HepG2 (cell line): Measurements from ENCODE around the gene ATP11A. TPM values are rescaled to one million over a fixed set of nuclear protein-coding genes. Genes with fewer than 3 reads are reported as not detected.
A peak's percentile ranks its signal among the peaks of the same experiment; 100 is the strongest.
"Not testable (repeated sequence)": the region's sequence is repeated elsewhere in the genome, so short reads cannot be mapped to it uniquely, and the experiment has no call there.

ENCODE experiments used
- ATAC-seq: fragments of 200-7000 bp; cut with Tn5 transposase; 3 replicates; pipeline ENCODE4 v1.9.1; 2020; ENCODE audit warnings: mild to moderate bottlenecking, moderate library complexity
- BruUV-seq: library from RNA; stranded (reverse); fragments of 400-500 nt; replicated peaks from 2 replicates; lab custom pipeline; 2021; lab: Mats Ljungman, UMichigan
- CTCF ChIA-PET: fragments of 300-600 bp; formaldehyde crosslinking; extraction: SDS; loops from one replicate; lab custom pipeline; 2021; ENCODE audit warnings: low total read pairs, inconsistent platforms, low intra/inter-chr PET ratio; lab: Yijun Ruan, JAX
- POLR2A ChIA-PET: fragments of 350-600 bp; sonication (Branson Sonifier 250); formaldehyde crosslinking; loops from one replicate; lab custom pipeline; 2020; ENCODE audit warnings: antibody characterized with exemption, inconsistent platforms; lab: Yijun Ruan, JAX
- DNase-seq: peaks from one replicate; pipeline ENCODE4 v3.0.0-alpha.2; 2015; ENCODE audit warnings: low spot score
- FAIRE-seq: peaks from 3 replicates; lab custom pipeline; 2011; peaks lifted over from hg19 to GRCh38; lab: Jason Lieb, UNC
- H2AFZ ChIP-seq: one replicate; pipeline ENCODE4 v1.6.1; 2011; ENCODE audit warnings: low read length, inconsistent platforms
- H3K27ac ChIP-seq: fragments of 300-600 bp; 3 replicates; pipeline ENCODE4 v1.8.0; 2011; ENCODE audit warnings: mixed run types, mild to moderate bottlenecking, mixed read lengths, low read length, inconsistent platforms; ENCODE audit not compliant: insufficient read depth; ENCODE audit errors: extremely low read length
- H3K27me3 ChIP-seq, 2 experiments: fragments of 200-600 bp in 1 of 2; 2 replicates in 1 of 2; 3 replicates in 1 of 2; pipeline versions ENCODE4 v1.6.0 to v1.8.0; 2011; ENCODE audit warnings: low read length in 2 of 2, mild to moderate bottlenecking in 2 of 2, moderate library complexity in 2 of 2, inconsistent platforms in 1 of 2; ENCODE audit not compliant: insufficient read depth in 2 of 2, control insufficient read depth in 1 of 2
- H3K36me3 ChIP-seq, 2 experiments: fragments of 200-600 bp in 1 of 2; replicated peaks in 1 of 2; 2 replicates in 1 of 2; 3 replicates in 1 of 2; pipeline versions ENCODE4 v1.5.1 to v1.8.0; 2011; ENCODE audit warnings: low read length in 2 of 2, inconsistent platforms in 1 of 2; ENCODE audit not compliant: insufficient read depth in 2 of 2, control insufficient read depth in 1 of 2
- H3K4me1 ChIP-seq: 2 replicates; pipeline ENCODE4 v1.5.1; 2012; ENCODE audit warnings: low read length, inconsistent platforms; ENCODE audit not compliant: insufficient read depth
- H3K4me2 ChIP-seq: 2 replicates; pipeline ENCODE4 v1.6.0; 2011; ENCODE audit warnings: low read depth, low read length, inconsistent platforms
- H3K4me3 ChIP-seq, 3 experiments: fragments of 200-600 bp in 1 of 3; sonication (generic), shearing (Covaris generic) in 1 of 3; replicated peaks in 1 of 3; 2 replicates each; pipeline ENCODE4 v1.5.1; 2011 to 2016; ENCODE audit warnings: low read length in 3 of 3, inconsistent platforms in 2 of 3, low read depth in 2 of 3, mild to moderate bottlenecking in 2 of 3, control low read depth in 1 of 3, mixed read lengths in 1 of 3; ENCODE audit not compliant: insufficient read depth in 1 of 3
- H3K79me2 ChIP-seq: one replicate; pipeline ENCODE4 v1.6.1; 2011; ENCODE audit warnings: low read length, inconsistent platforms; ENCODE audit not compliant: insufficient read depth
- H3K9ac ChIP-seq: 2 replicates; pipeline ENCODE4 v1.6.0; 2011; ENCODE audit warnings: mild to moderate bottlenecking, low read depth, low read length, inconsistent platforms; ENCODE audit not compliant: insufficient read depth
- H3K9me3 ChIP-seq: 2 replicates; pipeline ENCODE4 v1.5.1; 2012; ENCODE audit warnings: mild to moderate bottlenecking, low read length
- H4K20me1 ChIP-seq: 2 replicates; pipeline ENCODE4 v1.6.0; 2011; ENCODE audit warnings: inconsistent platforms, mild to moderate bottlenecking, low read length, moderate library complexity; ENCODE audit not compliant: insufficient read depth
- BCL3 ChIP-seq: sonication (generic); formaldehyde crosslinking; IDR thresholded peaks from 2 replicates; pipeline ENCODE4 v1.5.1; 2020; ENCODE audit warnings: mild to moderate bottlenecking, missing genetic modification reagents, moderate library complexity
- GATA4 ChIP-seq: sonication (generic); IDR thresholded peaks from 2 replicates; pipeline ENCODE4 v1.6.1; 2016; ENCODE audit warnings: antibody characterized with exemption, low read depth, borderline replicate concordance
- KAT2B ChIP-seq: fragments of 150-350 bp; IDR thresholded peaks from 2 replicates; pipeline ENCODE4 v1.6.1; 2014; ENCODE audit warnings: low read depth, low read length, borderline replicate concordance
- MTF1 ChIP-seq: sonication (generic); formaldehyde crosslinking; IDR thresholded peaks from 2 replicates; pipeline ENCODE4 v1.5.0; 2020; ENCODE audit warnings: missing genetic modification reagents
- RBM22 ChIP-seq: fragments of 200-400 bp; formaldehyde crosslinking; optimal IDR thresholded peaks from 2 replicates; pipeline ENCODE3; 2017; ENCODE audit warnings: mild to moderate bottlenecking, low read length, moderate library complexity
- XRCC5 ChIP-seq: fragments of 200-400 bp; formaldehyde crosslinking; optimal IDR thresholded peaks from 2 replicates; pipeline ENCODE3; 2017; ENCODE audit warnings: mild to moderate bottlenecking, low read length
- ZNF34 ChIP-seq: sonication (generic); formaldehyde crosslinking; IDR thresholded peaks from 2 replicates; pipeline ENCODE4 v1.4.0; 2020; ENCODE audit warnings: mild to moderate bottlenecking, missing genetic modification reagents, borderline replicate concordance
- ZNF839 ChIP-seq: sonication (generic); formaldehyde crosslinking; IDR thresholded peaks from 2 replicates; pipeline ENCODE4 v1.4.0; 2020; ENCODE audit warnings: missing genetic modification reagents, mild to moderate bottlenecking, borderline replicate concordance
- ZNF850 ChIP-seq: sonication (generic); formaldehyde crosslinking; conservative IDR thresholded peaks from 2 replicates; pipeline ENCODE4 v1.9.0; 2021; ENCODE audit warnings: mild to moderate bottlenecking, missing genetic modification reagents
- WGBS: methylation state at CpG from one replicate; pipeline ENCODE4 v1.1.6; 2017; ENCODE audit warnings: low lambda C conversion rate; 5-methylcytosine and 5-hydroxymethylcytosine counted together
- in situ Hi-C: cut with HindIII; loops from 2 replicates; pipeline ENCODE4 v1.10.0; 2017; ENCODE audit warnings: low pct_unique_long_range_greater_than_20kb; ENCODE audit not compliant: extremely low pct_ligation_motif_present
- intact Hi-C: fragments of 100-400 bp; cut with micrococcal nuclease; formaldehyde crosslinking; loops from one replicate; pipeline ENCODE4 v1.10.0; 2022; ENCODE audit not compliant: unreplicated experiment
- polyA plus RNA-seq, 8 experiments: library from polyadenylated mRNA; depleted of rRNA in 3 of 8; stranded (reverse) in 7 of 8; unstranded in 1 of 8; fragments of >200 nt; fragmentation: Illumina TruSeq in 4 of 8; extraction: Trizol in 4 of 8; gene quantifications; 2 replicates each; pipeline versions ENCODE4 v1.2.1 to v1.2.3, GENCODE V29; 2011 to 2016; ENCODE audit warnings: low read depth in 4 of 8, missing spikeins in 1 of 8, mixed read lengths in 1 of 8; ENCODE audit not compliant: insufficient read depth in 1 of 8
- total RNA-seq, 5 experiments: library from RNA; depleted of rRNA; stranded (reverse); fragments of >200 nt; fragmentation: Illumina TruSeq; extraction: Trizol; gene quantifications; 2 replicates each; pipeline ENCODE4 v1.2.3, GENCODE V29; 2016; ENCODE audit warnings: low read depth in 1 of 5
- TF ChIP-seq, protein P1 (sequence below): IDR thresholded peaks from 2 replicates; pipeline ENCODE4 v1.6.1; 2016; ENCODE audit warnings: missing compliant biosample characterization, missing genetic modification reagents, borderline replicate concordance

Gene ATP11A
- total and polyA plus RNA-seq, 2 of the 13 experiments (the other 11 are each of a cell fraction or from before 2014, with no cell fraction given): 18.4 to 20.1 TPM

DNA sequence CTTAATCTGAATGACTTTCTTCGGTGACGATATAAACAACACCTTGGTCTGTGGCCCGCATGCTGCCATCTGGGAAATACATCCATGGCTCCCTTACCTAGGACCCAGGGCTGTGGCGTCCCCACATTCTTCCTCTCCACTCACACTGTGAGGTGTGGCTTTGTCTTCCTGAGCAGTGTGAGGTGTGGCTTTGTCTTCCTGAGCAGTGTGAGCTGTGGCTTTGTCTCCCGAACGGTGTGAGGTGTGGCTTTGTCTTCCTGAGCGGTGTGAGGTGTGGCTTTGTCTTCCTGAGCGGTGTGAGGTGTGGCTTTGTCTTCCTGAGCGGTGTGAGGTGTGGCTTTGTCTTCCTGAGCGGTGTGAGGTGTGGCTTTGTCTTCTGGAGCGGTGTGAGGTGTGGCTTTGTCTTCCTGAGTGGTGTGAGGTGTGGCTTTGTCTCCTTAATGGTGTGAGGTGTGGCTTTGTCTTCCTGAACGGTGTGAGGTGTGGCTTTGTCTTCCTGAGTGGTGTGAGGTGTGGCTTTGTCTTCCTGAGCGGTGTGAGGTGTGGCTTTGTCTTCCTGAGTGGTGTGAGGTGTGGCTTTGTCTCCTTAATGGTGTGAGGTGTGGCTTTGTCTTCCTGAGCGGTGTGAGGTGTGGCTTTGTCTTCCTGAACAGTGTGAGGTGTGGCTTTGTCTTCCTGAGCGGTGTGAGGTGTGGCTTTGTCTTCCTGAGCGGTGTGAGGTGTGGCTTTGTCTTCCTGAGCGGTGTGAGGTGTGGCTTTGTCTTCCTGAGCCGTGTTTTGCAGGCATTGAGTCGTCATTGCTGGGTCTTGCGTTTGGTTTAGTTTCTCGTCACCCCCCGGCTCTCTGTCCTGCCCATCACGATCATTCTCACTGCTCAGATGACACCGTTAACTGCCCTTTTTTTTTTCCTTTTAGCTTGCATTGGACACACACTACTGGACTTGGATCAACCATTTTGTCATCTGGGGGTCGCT is 183.1 kb downstream of the ATP11A start:
- H4K20me1 ChIP-seq, H3K9me3 ChIP-seq, H3K4me2 ChIP-seq, intact Hi-C loops, DNase-seq, H3K4me1 ChIP-seq, BruUV-seq, ATAC-seq, POLR2A ChIA-PET, H3K79me2 ChIP-seq, H3K27ac ChIP-seq, H3K4me3 ChIP-seq, H3K9ac ChIP-seq, CTCF ChIA-PET, H3K27me3 ChIP-seq, H2AFZ ChIP-seq: not testable (repeated sequence)
- peak; percentile 49 for TF ChIP-seq RBM22
- in situ Hi-C loops: loop anchor here (5.0 kb wide), 1 partner anchor 236 kb away; no protein-coding TSS in a partner anchor
- H3K36me3 ChIP-seq: peaks cover 32 to 62% of the 10 kb centered on the region in 2 experiments; a peak in 4 of 5 replicates
- FAIRE-seq: peak; percentile 59
- WGBS: 85% methylated on average over 25 of the region's 25 CpGs

- ATAC-seq (peak; percentile 93), DNase-seq (peak; percentile 67), FAIRE-seq (peak; percentile 84)
- 95% methylated on average over 16 of the region's 40 CpGs for WGBS
- no peaks in the 10 kb centered on the region for H3K79me2 ChIP-seq
- no peak overlapping the region for H3K4me3 ChIP-seq
- H3K36me3 ChIP-seq: peaks cover 30 to 63% of the 10 kb centered on the region in 2 experiments; a peak in 4 of 5 replicates
- H3K9ac ChIP-seq: no peak overlapping the region
- ChIA-PET CTCF (interaction anchor here (0.8 to 1.4 kb wide), 2 partner anchors 233 to 267 kb away, joined by 3 to 7 read pairs; no protein-coding TSS in a partner anchor), POLR2A (no interaction called here)
- intact Hi-C loops (loop anchor here (1.0 kb wide), 2 partner anchors 234 to 257 kb away; no protein-coding TSS in a partner anchor), in situ Hi-C loops (loop anchor here (5.0 kb wide), 1 partner anchor 237 kb away; no protein-coding TSS in a partner anchor)
- no peak overlapping the region for H2AFZ ChIP-seq
- peaks cover 6% of the 10 kb centered on the region; the same call in 1 of the 2 replicates for H3K4me1 ChIP-seq
- H3K27me3 ChIP-seq: no peaks in the 10 kb centered on the region
- BruUV-seq: no TSS peak
- no peak overlapping the region for H3K27ac ChIP-seq
- H3K9me3 ChIP-seq: no peaks in the 10 kb centered on the region
- H4K20me1 ChIP-seq: no peaks in the 10 kb centered on the region
- H3K4me2 ChIP-seq: no peak overlapping the region
- no peak for TF ChIP-seq ZNF850
- no peak for TF ChIP-seq KAT2B
- no peak for TF ChIP-seq ZNF839 (CRISPR knock-in tag)
- no peak for TF ChIP-seq BCL3 (CRISPR knock-in tag)
- no peak for TF ChIP-seq ZNF34 (CRISPR knock-in tag)
- no peak for TF ChIP-seq MTF1 (CRISPR knock-in tag)
- TF ChIP-seq, protein P1, sequence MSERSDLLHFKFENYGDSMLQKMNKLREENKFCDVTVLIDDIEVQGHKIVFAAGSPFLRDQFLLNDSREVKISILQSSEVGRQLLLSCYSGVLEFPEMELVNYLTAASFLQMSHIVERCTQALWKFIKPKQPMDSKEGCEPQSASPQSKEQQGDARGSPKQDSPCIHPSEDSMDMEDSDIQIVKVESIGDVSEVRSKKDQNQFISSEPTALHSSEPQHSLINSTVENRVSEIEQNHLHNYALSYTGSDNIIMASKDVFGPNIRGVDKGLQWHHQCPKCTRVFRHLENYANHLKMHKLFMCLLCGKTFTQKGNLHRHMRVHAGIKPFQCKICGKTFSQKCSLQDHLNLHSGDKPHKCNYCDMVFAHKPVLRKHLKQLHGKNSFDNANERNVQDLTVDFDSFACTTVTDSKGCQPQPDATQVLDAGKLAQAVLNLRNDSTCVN: no peak
- peak; percentile 65 for TF ChIP-seq XRCC5
- TF ChIP-seq GATA4: no peak
Observed at GRCh38 chr13:112873851-112874750, 184.3 kb downstream of the ATP11A start.
